ENCODE results near the gene TENT4B.
"Not testable (repeated sequence)": the region's sequence is repeated elsewhere in the genome, so short reads cannot be mapped to it uniquely, and the experiment has no call there.

Gene TENT4B

GRCh38 chr16:50154420-50154950 is 1.4 kb downstream of the TENT4B start:
- no peak for DNase-seq (ENCODE audit: low spot score)

GRCh38 chr16:50155925-50156324 is 2.8 kb downstream of the TENT4B start:
- DNase-seq (ENCODE audit: low spot score) = no peak

- no peak for DNase-seq (ENCODE audit: low spot score)
Observed at GRCh38 chr16:50156590-50156989, 3.5 kb downstream of the TENT4B start.

DNA sequence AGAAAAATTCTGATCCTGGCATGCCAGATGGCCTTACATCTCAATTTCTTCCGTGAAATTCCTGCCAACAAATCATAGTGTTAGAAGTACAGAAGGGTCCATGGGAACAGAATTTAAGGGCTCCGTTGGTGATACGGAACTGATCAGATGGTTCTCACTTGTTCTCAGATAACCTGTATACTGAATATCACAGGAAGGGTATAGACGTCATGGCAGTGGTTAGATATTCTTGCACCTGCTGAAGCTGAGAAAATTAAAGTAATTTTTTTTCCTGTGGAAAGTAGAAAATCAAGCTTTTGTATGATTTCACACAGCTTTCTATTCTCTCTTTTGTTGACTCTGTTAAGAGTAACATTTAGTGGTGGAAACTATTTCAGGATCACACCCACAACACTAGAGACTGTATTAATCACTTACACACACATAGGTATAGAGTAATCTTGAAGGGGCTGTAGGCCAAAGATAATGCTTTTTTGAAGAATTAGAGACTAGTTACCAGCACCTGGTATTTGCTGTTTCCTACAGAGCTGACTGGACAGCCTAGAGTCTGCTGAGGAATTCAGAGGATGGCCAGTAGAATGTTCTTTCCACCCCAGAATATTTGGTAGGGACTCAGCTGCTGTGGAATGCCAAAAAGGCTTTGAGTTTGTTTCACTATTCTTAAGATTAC is 7.5 kb downstream of the TENT4B start:
- no peak for DNase-seq (ENCODE audit: low spot score)

DNA sequence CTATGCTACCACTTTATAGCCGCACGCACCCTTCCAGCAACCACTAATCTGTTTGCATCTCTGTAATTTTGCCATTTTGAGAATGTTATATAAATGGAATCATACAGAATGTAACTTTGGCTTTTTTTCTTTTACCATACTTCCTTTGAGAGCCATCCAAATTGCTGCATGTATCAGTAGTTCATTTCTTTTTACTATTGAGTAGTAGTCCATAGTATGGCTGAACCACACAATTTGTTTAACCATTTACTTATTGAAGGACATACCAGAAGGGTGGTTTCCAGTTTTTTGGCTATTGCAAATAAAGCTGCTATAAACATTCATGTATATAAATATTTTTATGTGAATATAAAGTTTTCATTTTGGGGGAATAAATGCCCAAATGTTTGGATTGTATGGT is 8.8 kb downstream of the TENT4B start:
- DNase-seq (ENCODE audit: low spot score) = no peak

DNA sequence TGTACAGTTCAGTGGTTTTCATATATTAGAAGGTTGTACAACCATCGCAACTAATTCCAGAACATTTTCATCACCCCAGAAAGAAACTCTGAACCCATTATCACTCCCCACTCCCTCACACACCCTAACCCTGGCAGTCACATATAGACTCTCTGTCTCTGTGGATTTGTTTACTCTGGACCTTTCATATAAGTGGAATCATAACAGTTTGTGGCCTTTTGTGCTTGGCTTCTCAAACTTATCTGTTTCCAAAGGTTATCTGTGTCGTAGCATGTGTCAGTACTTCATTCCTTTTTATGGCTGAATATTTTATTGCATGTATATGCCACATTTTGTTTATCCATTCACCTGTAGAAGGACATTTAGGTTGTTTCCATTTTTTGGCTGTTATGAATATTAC is 12.4 kb downstream of the TENT4B start:
- DNase-seq (ENCODE audit: low spot score) = no peak

DNA sequence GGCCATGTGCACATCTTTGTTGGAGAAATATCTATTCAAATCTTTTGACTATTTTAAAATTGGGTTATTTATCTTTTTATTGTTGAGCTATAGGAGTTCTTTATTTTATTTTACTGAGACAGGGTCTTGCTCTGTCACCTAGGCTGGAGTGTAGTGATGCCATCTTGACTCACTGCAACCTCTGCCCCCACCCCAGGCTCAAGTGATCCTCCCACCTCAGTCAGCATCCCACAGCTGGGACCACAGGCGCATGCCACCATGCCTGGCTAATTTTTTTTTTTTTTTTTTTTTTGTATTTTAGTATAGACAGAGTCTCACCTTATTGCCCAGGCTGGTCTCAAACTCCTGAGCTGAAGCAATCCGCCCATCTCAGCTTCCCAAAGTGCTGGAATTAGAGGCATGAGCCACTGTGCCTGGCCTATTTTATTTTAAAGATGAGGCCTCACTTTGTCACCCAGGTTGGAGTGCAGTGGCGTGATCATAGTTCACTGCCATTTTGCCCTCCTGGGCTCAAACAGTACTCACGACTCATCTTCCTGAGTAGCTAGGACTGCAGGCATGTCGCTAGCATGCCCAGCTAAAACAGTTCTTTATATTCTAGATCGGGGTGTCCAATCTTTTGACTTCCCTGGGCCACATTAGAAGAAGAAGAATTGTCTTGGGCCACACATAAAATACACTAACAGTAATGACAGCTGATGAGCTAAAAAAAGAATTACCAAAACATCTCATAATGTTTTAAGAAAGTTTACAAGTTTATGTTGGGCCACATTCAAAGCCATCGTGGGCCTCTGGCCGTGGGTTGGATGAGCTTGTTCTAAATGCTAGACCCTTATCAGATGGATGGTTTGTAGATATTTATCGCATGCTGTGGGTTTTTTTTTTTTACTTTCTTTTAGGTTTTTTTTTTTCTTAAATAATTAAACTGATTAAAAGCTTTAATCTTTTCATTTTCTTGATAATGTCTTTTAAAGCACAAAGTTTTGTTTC is 13.7 kb downstream of the TENT4B start:
- no peak for DNase-seq (ENCODE audit: low spot score)

DNA sequence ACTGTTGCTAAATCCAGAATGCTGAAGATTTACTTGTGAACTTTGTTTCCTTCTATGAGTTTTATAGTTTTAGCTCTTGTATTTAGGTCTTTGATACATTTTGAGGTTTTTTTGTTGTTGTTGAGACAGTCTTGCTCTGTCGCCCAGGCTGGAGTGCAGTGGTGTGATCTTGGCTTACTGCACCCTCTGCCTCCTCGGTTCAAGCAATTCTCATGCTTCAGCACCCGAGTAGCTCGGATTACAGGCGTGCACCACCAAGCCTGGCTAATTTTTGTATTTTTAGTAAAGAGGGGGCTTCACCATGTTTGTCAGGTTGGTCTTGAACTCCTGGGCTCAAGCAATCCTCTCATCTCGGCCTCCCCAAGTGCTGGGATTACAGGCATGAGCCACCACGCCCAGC is 14.4 kb downstream of the TENT4B start:
- DNase-seq (ENCODE audit: low spot score) = no peak

GRCh38 chr16:50169555-50170096 is 16.5 kb downstream of the TENT4B start:
- no peak for DNase-seq (ENCODE audit: low spot score)

DNA sequence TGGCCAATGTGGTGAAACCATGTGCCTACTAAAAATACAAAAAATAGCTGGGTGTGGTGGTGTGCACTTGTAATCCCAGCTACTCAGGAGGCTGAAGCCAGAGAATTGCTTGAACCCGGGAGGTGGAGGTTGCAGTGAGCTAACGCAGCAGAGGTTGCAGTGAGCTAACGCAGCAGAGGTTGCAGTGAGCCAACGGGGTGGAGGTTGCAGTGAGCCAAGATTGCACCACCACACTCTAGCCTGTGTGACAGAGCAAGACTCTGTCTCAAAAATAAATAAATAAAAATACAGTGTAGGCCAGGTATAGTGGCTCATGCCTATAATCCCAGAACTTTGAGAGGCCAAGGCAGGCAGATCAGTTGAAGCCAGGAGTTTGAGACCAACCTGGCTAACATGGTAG is 18.7 kb downstream of the TENT4B start:
- not testable (repeated sequence) for DNase-seq (ENCODE audit: low spot score)

DNA sequence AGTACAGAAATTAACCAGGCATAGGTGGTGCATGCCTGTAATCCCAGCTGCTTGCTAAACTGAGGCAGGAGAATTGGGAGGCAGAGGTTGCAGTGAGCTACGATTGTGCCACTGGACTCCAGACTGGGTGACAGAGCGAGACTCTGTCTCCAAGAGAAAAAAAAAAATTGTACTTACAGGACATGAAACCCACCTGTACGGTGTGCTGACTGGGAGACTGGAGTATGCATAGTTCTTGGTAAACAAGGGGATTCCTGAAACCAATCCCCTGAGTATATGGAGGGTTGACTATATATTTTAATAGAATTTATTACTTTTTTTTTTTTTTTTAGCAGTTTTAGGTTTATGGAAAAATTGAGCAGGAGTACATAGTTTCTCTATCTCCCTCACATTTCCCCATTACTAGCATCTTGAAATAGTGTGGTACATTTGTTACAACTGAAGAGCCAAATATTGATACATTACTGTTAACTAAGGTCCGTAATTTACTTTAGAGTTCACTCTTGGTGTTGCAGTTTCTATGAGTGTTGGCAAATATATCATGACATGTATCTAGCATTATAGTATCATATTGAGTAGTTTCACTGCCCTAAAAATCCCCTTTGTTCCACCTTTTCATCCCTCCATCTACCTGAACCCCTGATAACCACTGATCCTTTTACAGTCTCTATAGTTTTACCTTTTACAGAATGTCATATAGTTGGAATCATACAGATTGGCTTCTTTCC is 19.3 kb downstream of the TENT4B start:
- no peak for DNase-seq (ENCODE audit: low spot score)

GRCh38 chr16:50173316-50173715 is 20.2 kb downstream of the TENT4B start:
- no peak for DNase-seq (ENCODE audit: low spot score)

DNA sequence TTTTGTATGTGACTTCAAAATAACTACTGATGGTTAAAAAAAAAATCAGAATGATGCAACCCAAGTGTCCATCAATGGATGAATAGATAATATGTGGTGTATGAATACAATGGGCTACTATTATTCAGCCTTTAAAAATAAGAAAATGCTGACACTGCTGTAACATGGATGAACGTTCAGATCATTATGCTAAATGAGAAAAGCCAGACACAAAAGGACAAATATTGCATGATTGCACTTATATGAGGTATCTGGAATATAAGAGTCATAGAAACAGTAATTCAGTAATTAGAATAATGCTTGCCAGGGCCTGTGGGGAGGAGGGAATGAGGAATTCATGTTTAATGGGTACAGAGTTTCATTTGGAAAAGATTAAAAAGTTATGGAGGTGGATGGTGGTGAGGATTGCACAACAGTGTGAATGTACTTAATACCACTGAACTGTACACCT is 25.4 kb downstream of the TENT4B start:
- DNase-seq (ENCODE audit: low spot score) = no peak

GRCh38 chr16:50182441-50182840 is 29.3 kb downstream of the TENT4B start:
- no peak for DNase-seq (ENCODE audit: low spot score)

GRCh38 chr16:50183316-50183715 is 30.2 kb downstream of the TENT4B start:
- DNase-seq (ENCODE audit: low spot score) = no peak

GRCh38 chr16:50185005-50185505 is 31.9 kb downstream of the TENT4B start:
- no peak for DNase-seq (ENCODE audit: low spot score)

- DNase-seq (ENCODE audit: low spot score) = no peak
Observed at GRCh38 chr16:50188619-50189136, 35.6 kb downstream of the TENT4B start.

- DNase-seq (ENCODE audit: low spot score) = no peak
Observed at GRCh38 chr16:50190292-50190691, 37.2 kb downstream of the TENT4B start.

DNA sequence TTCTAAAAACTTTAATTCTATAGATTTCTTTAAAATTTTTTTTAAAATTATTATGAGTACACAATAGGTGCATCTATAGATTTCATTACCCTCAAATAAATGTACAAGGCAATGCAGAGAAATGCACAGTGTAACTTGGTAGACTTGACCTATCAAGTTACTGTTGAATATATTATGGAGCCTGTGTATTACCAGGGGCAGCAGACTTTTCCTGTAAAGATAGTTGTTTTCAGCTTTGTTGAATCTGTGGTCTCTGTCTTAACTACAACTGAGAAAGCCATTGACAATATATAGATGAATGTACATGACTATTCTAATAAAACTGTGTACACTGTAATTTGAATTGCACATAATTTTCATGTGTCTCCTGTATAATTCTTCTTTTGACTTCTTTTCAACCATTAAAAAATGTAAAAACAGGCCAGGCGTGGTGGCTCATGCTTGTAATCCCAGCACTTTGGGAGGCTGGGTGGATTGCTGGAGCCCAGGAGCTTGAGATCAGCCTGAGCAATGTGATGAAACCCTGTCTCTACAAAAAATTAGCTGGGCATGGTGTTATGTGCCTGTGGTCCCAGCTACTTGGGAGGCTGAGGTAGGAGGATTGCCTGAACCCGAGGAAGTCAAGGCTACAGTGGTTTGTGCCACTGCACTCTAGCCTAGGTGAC is 39.4 kb downstream of the TENT4B start:
- no peak for DNase-seq (ENCODE audit: low spot score)

- DNase-seq (ENCODE audit: low spot score) = no peak
Observed at GRCh38 chr16:50193594-50193993, 40.5 kb downstream of the TENT4B start.

DNA sequence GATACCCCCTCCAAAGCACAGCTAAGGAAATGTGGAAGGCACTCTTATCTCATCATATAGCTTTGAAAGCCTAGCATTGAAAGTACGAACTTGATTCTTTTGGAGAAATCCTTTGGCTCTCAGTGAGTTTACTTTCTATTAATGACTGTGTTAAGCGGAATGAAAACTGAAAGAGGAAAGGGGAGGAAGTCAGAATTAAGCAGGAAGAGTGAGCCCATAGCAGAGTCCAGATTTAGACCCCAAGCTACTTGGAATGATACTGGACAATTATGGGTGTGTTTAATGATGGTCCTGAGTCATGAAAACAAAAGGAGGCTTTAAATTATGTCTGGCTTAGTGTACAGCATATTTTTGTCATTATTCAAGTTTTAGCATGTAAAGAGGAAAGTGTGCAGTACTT is 42.2 kb downstream of the TENT4B start:
- DNase-seq (ENCODE audit: low spot score) = no peak

Data from activated CD4-positive, alpha-beta T cell treated with anti-CD3 and anti-CD28 coated beads, Interleukin-2, Interleukin-4, amounts not matched to agents 100 ng/mL and 50 ng/mL, durations not matched to agents 16 hours and 8 hours (primary cell).